DND-41 (cell line): ENCODE results near the gene DLG1.

Experiments
- EZH2 ChIP-seq: IDR thresholded peaks from 3 replicates; pipeline ENCODE4 v1.6.1; 2012; ENCODE audit warnings: borderline replicate concordance, low read depth, mild to moderate bottlenecking, moderate library complexity, low read length, inconsistent platforms; ENCODE audit not compliant: severe bottlenecking
- TF ChIP-seq, protein P1 (sequence below): IDR thresholded peaks from 2 replicates; pipeline ENCODE4 v1.5.1; 2012; ENCODE audit warnings: borderline replicate concordance, low read length, moderate library complexity, mild to moderate bottlenecking; ENCODE audit not compliant: poor library complexity, severe bottlenecking; ENCODE audit errors: extremely low read depth

DNA sequence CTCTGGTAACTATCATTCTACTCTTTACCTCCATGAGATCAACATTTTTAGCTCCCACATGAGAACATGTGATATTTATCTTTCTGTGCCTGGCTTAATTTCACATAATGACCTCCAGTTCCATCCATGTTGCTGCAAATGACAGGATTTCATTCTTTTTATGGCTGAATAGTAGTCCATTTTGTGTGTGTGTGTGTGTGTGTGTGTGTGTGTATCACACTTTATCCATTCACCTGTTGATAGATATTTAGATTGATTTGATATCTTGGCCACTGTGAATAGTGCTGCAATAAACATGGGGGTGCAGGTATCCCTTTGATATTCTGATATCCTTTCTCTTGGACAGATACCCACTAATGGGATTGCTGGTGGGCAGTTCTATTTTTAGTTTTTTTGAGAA lies 18.3 kb downstream of the DLG1 start:
- TF ChIP-seq, protein P1, sequence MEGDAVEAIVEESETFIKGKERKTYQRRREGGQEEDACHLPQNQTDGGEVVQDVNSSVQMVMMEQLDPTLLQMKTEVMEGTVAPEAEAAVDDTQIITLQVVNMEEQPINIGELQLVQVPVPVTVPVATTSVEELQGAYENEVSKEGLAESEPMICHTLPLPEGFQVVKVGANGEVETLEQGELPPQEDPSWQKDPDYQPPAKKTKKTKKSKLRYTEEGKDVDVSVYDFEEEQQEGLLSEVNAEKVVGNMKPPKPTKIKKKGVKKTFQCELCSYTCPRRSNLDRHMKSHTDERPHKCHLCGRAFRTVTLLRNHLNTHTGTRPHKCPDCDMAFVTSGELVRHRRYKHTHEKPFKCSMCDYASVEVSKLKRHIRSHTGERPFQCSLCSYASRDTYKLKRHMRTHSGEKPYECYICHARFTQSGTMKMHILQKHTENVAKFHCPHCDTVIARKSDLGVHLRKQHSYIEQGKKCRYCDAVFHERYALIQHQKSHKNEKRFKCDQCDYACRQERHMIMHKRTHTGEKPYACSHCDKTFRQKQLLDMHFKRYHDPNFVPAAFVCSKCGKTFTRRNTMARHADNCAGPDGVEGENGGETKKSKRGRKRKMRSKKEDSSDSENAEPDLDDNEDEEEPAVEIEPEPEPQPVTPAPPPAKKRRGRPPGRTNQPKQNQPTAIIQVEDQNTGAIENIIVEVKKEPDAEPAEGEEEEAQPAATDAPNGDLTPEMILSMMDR = no peak
- TF ChIP-seq EZH2 = no peak
